IMR-90 (cell line): Measurements from ENCODE around the gene PSMD9. TPM values are rescaled to one million over a fixed set of nuclear protein-coding genes. Genes with fewer than 3 reads are reported as not detected.

Experiments used
- ATAC-seq: fragments of 200-7000 bp; cut with Tn5 transposase; 2 replicates; pipeline ENCODE4 v1.9.1; 2020; ENCODE audit warnings: low read depth, mild to moderate bottlenecking, moderate library complexity
- BruUV-seq: library from RNA; stranded (reverse); fragments of 400-500 nt; replicated peaks from 2 replicates; lab custom pipeline; 2021; lab: Mats Ljungman, UMichigan
- CTCF ChIA-PET: fragments of 300-600 bp; formaldehyde crosslinking; extraction: SDS; loops from one replicate; lab custom pipeline; 2021; ENCODE audit warnings: antibody characterized with exemption; lab: Yijun Ruan, JAX
- POLR2A ChIA-PET: fragments of 300-600 bp; sonication (Branson Sonifier 250); formaldehyde crosslinking; loops from one replicate; lab custom pipeline; 2022; ENCODE audit warnings: antibody characterized with exemption; ENCODE audit not compliant: unreplicated experiment; lab: Charles Lee
- DNase-seq: peaks from one replicate; pipeline ENCODE4 v3.0.0; 2013
- H2AFZ ChIP-seq: replicated peaks from 2 replicates; pipeline ENCODE3; 2013; ENCODE audit warnings: low read length, mild to moderate bottlenecking; ENCODE audit not compliant: poor library complexity
- H2AK5ac ChIP-seq: 2 replicates; pipeline ENCODE4 v1.6.1; 2013; ENCODE audit warnings: low read depth, low read length, inconsistent platforms
- H2AK9ac ChIP-seq: replicated peaks from 2 replicates; pipeline ENCODE3; 2013; ENCODE audit warnings: mild to moderate bottlenecking, low read depth, low read length, moderate library complexity; ENCODE audit not compliant: poor library complexity
- H2BK120ac ChIP-seq: 2 replicates; pipeline ENCODE4 v1.6.1; 2013; ENCODE audit warnings: low read depth, low read length, inconsistent platforms
- H2BK15ac ChIP-seq: 3 replicates; pipeline ENCODE4 v1.6.1; 2013; ENCODE audit warnings: low read depth, low read length, inconsistent platforms
- H2BK20ac ChIP-seq: 2 replicates; pipeline ENCODE4 v1.6.1; 2013; ENCODE audit warnings: low read depth, mild to moderate bottlenecking, inconsistent platforms, low read length, moderate library complexity
- H2BK5ac ChIP-seq: 2 replicates; pipeline ENCODE4 v1.6.1; 2013; ENCODE audit warnings: mild to moderate bottlenecking, low read depth, low read length, inconsistent platforms; ENCODE audit not compliant: poor library complexity, severe bottlenecking
- H3K14ac ChIP-seq: replicated peaks from 2 replicates; pipeline ENCODE4 v1.6.1; 2013; ENCODE audit warnings: low read depth, low read length, inconsistent platforms
- H3K18ac ChIP-seq: 2 replicates; pipeline ENCODE4 v1.6.1; 2013; ENCODE audit warnings: low read depth, low read length, control low read depth
- H3K23ac ChIP-seq: 2 replicates; pipeline ENCODE4 v1.6.1; 2013; ENCODE audit warnings: low read depth, low read length, inconsistent platforms
- H3K27ac ChIP-seq: 2 replicates; pipeline ENCODE4 v1.5.1; 2013; ENCODE audit warnings: mild to moderate bottlenecking, control low read depth, low read length; ENCODE audit not compliant: insufficient read depth
- H3K27me3 ChIP-seq: 2 replicates; pipeline ENCODE4 v1.6.1; 2013; ENCODE audit warnings: low read length; ENCODE audit not compliant: control insufficient read depth, insufficient read depth
- H3K36me3 ChIP-seq: 2 replicates; pipeline ENCODE4 v1.6.1; 2013; ENCODE audit warnings: low read length, mixed read lengths; ENCODE audit not compliant: control insufficient read depth, insufficient read depth
- H3K4ac ChIP-seq: 2 replicates; pipeline ENCODE4 v1.6.1; 2013; ENCODE audit warnings: low read depth, low read length, inconsistent platforms
- H3K4me1 ChIP-seq: 2 replicates; pipeline ENCODE4 v1.6.1; 2013; ENCODE audit warnings: low read length, mixed read lengths; ENCODE audit not compliant: control insufficient read depth, insufficient read depth
- H3K4me2 ChIP-seq: 2 replicates; pipeline ENCODE4 v1.6.1; 2013; ENCODE audit warnings: low read depth, mild to moderate bottlenecking, control low read depth, low read length, moderate library complexity
- H3K4me3 ChIP-seq: 2 replicates; pipeline ENCODE4 v1.5.1; 2013; ENCODE audit warnings: low read depth, mild to moderate bottlenecking, control low read depth, low read length, moderate library complexity; ENCODE audit not compliant: insufficient read depth
- H3K56ac ChIP-seq: 2 replicates; pipeline ENCODE4 v1.6.1; 2013; ENCODE audit warnings: low read length, inconsistent platforms; ENCODE audit not compliant: insufficient read depth; ENCODE audit errors: extremely low read depth
- H3K79me1 ChIP-seq, 2 experiments: 2 replicates each; pipeline ENCODE4 v1.6.1; 2013; ENCODE audit warnings: low read length in 2 of 2, inconsistent platforms in 1 of 2, low read depth in 1 of 2
- H3K9ac ChIP-seq: 2 replicates; pipeline ENCODE4 v1.6.1; 2013; ENCODE audit warnings: low read depth, low read length, control low read depth
- H3K9me1 ChIP-seq: 2 replicates; pipeline ENCODE4 v1.6.1; 2013; ENCODE audit warnings: low read length, inconsistent platforms; ENCODE audit not compliant: insufficient read depth
- H3K9me3 ChIP-seq: 2 replicates; pipeline ENCODE4 v1.6.1; 2013; ENCODE audit warnings: low read length; ENCODE audit not compliant: control insufficient read depth, insufficient read depth
- H4K20me1 ChIP-seq: 2 replicates; pipeline ENCODE4 v1.6.1; 2013; ENCODE audit warnings: low read length, inconsistent platforms; ENCODE audit not compliant: insufficient read depth
- H4K5ac ChIP-seq: 2 replicates; pipeline ENCODE4 v1.6.1; 2013; ENCODE audit warnings: mild to moderate bottlenecking, low read depth, low read length, control low read depth
- H4K8ac ChIP-seq, 2 experiments: 2 replicates each; pipeline ENCODE4 v1.6.1; 2013; ENCODE audit warnings: low read depth in 2 of 2, low read length in 2 of 2, control low read depth in 1 of 2, inconsistent platforms in 1 of 2
- H4K91ac ChIP-seq: 2 replicates; pipeline ENCODE4 v1.6.1; 2013; ENCODE audit warnings: low read depth, low read length, inconsistent platforms; ENCODE audit not compliant: insufficient read depth
- CHD1 ChIP-seq: IDR thresholded peaks from 2 replicates; pipeline ENCODE4 v1.6.1; 2012; ENCODE audit warnings: low read depth, low read length, improper control_type of control experiment
- WGBS, 2 experiments: methylation state at CpG; one replicate each; pipeline versions ENCODE4 v1.1.5 to v1.1.7; 2013; ENCODE audit warnings: missing lambda C conversion rate in 2 of 2; ENCODE audit not compliant: insufficient read length in 1 of 2; ENCODE audit errors: extremely low coverage in 2 of 2; 5-methylcytosine and 5-hydroxymethylcytosine counted together
- dilution Hi-C: fragments of 300-500 bp; cut with HindIII; formaldehyde crosslinking; loops from one replicate; pipeline ENCODE4 v1.14.3; 2018; ENCODE audit warnings: low sequenced_read_pairs; ENCODE audit not compliant: unreplicated experiment
- in situ Hi-C: fragments of 300-500 bp; cut with MboI; formaldehyde crosslinking; loops from 3 replicates; pipeline ENCODE4 v1.14.3; 2019; ENCODE audit warnings: low sequenced_read_pairs, inconsistent platforms, mixed read lengths
- intact Hi-C: fragments of 100-400 bp; cut with micrococcal nuclease; formaldehyde crosslinking; loops from 2 replicates; pipeline ENCODE4 v1.10.0; 2022
- polyA plus RNA-seq, 3 experiments: library from polyadenylated mRNA; depleted of rRNA; stranded (reverse); fragments of >200 nt; gene quantifications; 2 replicates each; pipeline ENCODE4 v1.2.3, GENCODE V29; 2012; ENCODE audit warnings: low replicate concordance in 1 of 3
- total RNA-seq: library from RNA; depleted of rRNA; stranded (reverse); fragments of >200 nt; gene quantifications from 2 replicates; pipeline ENCODE4 v1.2.3, GENCODE V29; 2012

Gene PSMD9
- total and polyA plus RNA-seq, 2 of the 4 experiments (the other 2 are of a cell fraction) = 135 to 142 TPM

DNA sequence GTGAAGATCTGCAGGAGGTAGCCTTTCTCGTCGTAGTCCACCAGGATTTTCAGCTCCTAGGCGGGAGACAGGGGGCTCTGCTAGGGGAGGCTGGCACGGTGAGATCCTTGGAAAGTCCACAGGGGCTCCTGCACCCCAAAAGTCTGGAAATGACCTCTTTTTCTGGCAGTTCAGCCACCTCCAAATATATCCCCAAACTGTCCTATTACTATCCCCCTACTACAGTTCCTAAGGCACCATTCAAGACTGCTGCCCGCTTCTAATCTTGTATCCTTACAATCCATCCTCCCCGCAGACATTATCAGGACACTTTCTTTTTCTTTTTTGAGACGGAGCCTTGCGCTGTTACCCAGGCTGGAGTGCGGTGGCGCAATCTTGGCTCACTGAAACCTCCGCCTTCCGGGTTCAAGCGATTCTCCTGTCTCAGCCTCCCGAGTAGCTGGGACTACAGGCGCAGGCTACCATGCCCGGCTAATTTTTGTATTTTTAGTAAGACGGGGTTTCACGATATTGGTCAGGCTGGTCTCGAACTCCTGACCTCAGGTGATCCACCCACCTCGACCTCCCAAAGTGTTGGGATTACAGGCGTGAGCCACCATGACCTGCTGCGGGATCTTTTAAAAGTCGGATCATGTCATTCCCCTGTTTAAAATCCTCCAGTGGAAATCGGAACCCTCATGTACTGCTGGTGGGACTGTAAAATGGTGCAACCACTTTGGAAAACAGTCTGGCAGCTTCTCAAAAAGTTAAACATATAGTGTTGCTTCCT is 48.4 kb upstream of the PSMD9 start:
- ATAC-seq = no peak
- peak overlapping the region; percentile 62 for H4K5ac ChIP-seq
- peak overlapping the region; percentile 88 for H3K4me2 ChIP-seq
- peak overlapping the region; percentile 55; the same call in 1 of the 2 replicates for H2AK5ac ChIP-seq
- no peak overlapping the region for H2BK5ac ChIP-seq
- intact Hi-C loops = loop anchor here (2.0 to 5.0 kb wide), 2 partner anchors 32 to 49 kb away; partner anchors contain the start of gene PSMD9
- peak overlapping the region; percentile 96 for H2AK9ac ChIP-seq
- peaks cover 0 to 8% of the 10 kb centered on the region in 2 experiments; a peak in 2 of 4 replicates for H3K79me1 ChIP-seq
- no peak for DNase-seq
- peak overlapping the region; percentile 79 for H4K91ac ChIP-seq
- no peaks in the 10 kb centered on the region for H3K27me3 ChIP-seq
- 0 out of 3 replicates have a peak overlapping the region, but pooled peaks have one; percentile 1 for H2BK15ac ChIP-seq
- ChIA-PET CTCF (no interaction called here), POLR2A (no interaction called here)
- peak overlapping the region; percentile 100 for H2AFZ ChIP-seq
- H3K9ac ChIP-seq = peak overlapping the region; percentile 54
- H3K18ac ChIP-seq = peak overlapping the region; percentile 11; the same call in 1 of the 2 replicates
- dilution Hi-C loops = no loop called here
- H2BK120ac ChIP-seq = peak overlapping the region; percentile 48; the same call in 1 of the 2 replicates
- in situ Hi-C loops = no loop called here
- H3K4ac ChIP-seq = peak overlapping the region; percentile 91
- no peaks in the 10 kb centered on the region for H3K36me3 ChIP-seq
- H3K9me1 ChIP-seq = no peaks in the 10 kb centered on the region
- H4K20me1 ChIP-seq = no peaks in the 10 kb centered on the region
- no peaks in the 10 kb centered on the region for H3K9me3 ChIP-seq
- H3K14ac ChIP-seq = peak overlapping the region; percentile 73
- H3K4me3 ChIP-seq = peak overlapping the region; percentile 71
- H2BK20ac ChIP-seq = no peak overlapping the region
- H3K4me1 ChIP-seq = 0 out of 2 replicates have a peak, but pooled peaks cover 2% of the 10 kb centered on the region
- TF ChIP-seq CHD1 = no peak
- H4K8ac ChIP-seq = peak overlapping the region; percentile 46 to 96; a peak in 3 of 4 replicates
- H3K27ac ChIP-seq = peak overlapping the region; percentile 45; the same call in 1 of the 2 replicates
- H3K56ac ChIP-seq = peak overlapping the region; percentile 19; the same call in 1 of the 2 replicates
- BruUV-seq = no TSS peak
- H3K23ac ChIP-seq = peak overlapping the region; percentile 62; the same call in 1 of the 2 replicates
- WGBS, 2 experiments = 97% methylated on average over 18 of the region's 24 CpGs; no CpG with 5 or more reads in 1 of the 2 experiments
